Esophagus (tissue), 2 donors: ENCODE results near the gene CLEC1A. TPM values are rescaled to one million over a fixed set of nuclear protein-coding genes. Genes with fewer than 3 reads are reported as not detected.

ENCODE experiments used
- H3K27ac ChIP-seq, 2 donors: one replicate each; pipeline ENCODE4 v1.5.1; 2013; ENCODE audit warnings: low read depth in 2 of 2, mild to moderate bottlenecking in 2 of 2, inconsistent platforms in 1 of 2, low read length in 1 of 2, moderate library complexity in 1 of 2
- H3K27me3 ChIP-seq, 2 donors: one replicate each; pipeline ENCODE4 v1.6.1; 2013; ENCODE audit warnings: low read length in 2 of 2, control low read depth in 1 of 2, mild to moderate bottlenecking in 1 of 2; ENCODE audit not compliant: insufficient read depth in 2 of 2, control insufficient read depth in 1 of 2
- H3K36me3 ChIP-seq, 2 donors: one replicate each; pipeline ENCODE4 v1.6.1; 2013; ENCODE audit warnings: low read length in 1 of 2; ENCODE audit not compliant: control insufficient read depth in 2 of 2, insufficient read depth in 2 of 2
- H3K4me1 ChIP-seq, 2 donors: one replicate each; pipeline ENCODE4 v1.6.1; 2013; ENCODE audit warnings: low read length in 1 of 2; ENCODE audit not compliant: control insufficient read depth in 2 of 2, insufficient read depth in 2 of 2
- H3K4me3 ChIP-seq, 2 donors: one replicate each; pipeline ENCODE4 v1.5.1; 2013; ENCODE audit warnings: low read length in 2 of 2, mild to moderate bottlenecking in 2 of 2, low read depth in 1 of 2, moderate library complexity in 1 of 2
- H3K9me3 ChIP-seq, 2 donors: one replicate each; pipeline ENCODE4 v1.6.1; 2013; ENCODE audit warnings: mild to moderate bottlenecking in 2 of 2, low read depth in 1 of 2, low read length in 1 of 2, moderate library complexity in 1 of 2; ENCODE audit not compliant: control insufficient read depth in 2 of 2, insufficient read depth in 1 of 2
- WGBS, 2 donors: extraction: QIAGEN DNeasy Blood & Tissue Kit; methylation state at CpG; one replicate each; pipeline ENCODE4 v1.1.7; 2013; 5-methylcytosine and 5-hydroxymethylcytosine counted together
- polyA plus RNA-seq, 2 donors: library from polyadenylated mRNA; stranded (reverse); fragments of 200-250 nt; gene quantifications; one replicate each; pipeline ENCODE4 v1.2.3, GENCODE V29; 2013
- donor health status: healthy with polysubstance abuse.
- donor health status: Bipolar disorder and iron deficiency.

The CLEC1A gene
- polyA plus RNA-seq, 2 donors, result 1.2 to 1.4 TPM

- Histone ChIP-seq H3K27ac (no peak overlapping the region), H3K36me3 (no peaks in the 10 kb centered on the region), H3K4me3 (no peak overlapping the region), H3K4me1 (no peaks in the 10 kb centered on the region), H3K27me3 (no peaks in the 10 kb centered on the region), H3K9me3 (no peaks in the 10 kb centered on the region)
- WGBS, 2 donors, result 21 to 35% methylated on average over 3 of the region's 3 CpGs
Measured at GRCh38 chr12:10067942-10068341, 30.8 kb downstream of the CLEC1A start.

GRCh38 chr12:10067264-10067663 is 31.5 kb downstream of the CLEC1A start:
- H3K36me3 ChIP-seq, result no peaks in the 10 kb centered on the region
- no peak overlapping the region for H3K27ac ChIP-seq
- no peaks in the 10 kb centered on the region for H3K4me1 ChIP-seq
- 73 to 77% methylated on average over 4 of the region's 4 CpGs for WGBS, 2 donors
- H3K4me3 ChIP-seq, result no peak overlapping the region
- H3K9me3 ChIP-seq, result no peaks in the 10 kb centered on the region
- H3K27me3 ChIP-seq, result no peaks in the 10 kb centered on the region

GRCh38 chr12:10065241-10065640 is 33.5 kb downstream of the CLEC1A start:
- Histone ChIP-seq H3K4me1 (no peaks in the 10 kb centered on the region), H3K36me3 (no peaks in the 10 kb centered on the region), H3K27me3 (no peaks in the 10 kb centered on the region), H3K4me3 (no peak overlapping the region), H3K9me3 (no peaks in the 10 kb centered on the region), H3K27ac (no peak overlapping the region)
- WGBS, 2 donors, result 88 to 89% methylated on average over 4 of the region's 4 CpGs

DNA sequence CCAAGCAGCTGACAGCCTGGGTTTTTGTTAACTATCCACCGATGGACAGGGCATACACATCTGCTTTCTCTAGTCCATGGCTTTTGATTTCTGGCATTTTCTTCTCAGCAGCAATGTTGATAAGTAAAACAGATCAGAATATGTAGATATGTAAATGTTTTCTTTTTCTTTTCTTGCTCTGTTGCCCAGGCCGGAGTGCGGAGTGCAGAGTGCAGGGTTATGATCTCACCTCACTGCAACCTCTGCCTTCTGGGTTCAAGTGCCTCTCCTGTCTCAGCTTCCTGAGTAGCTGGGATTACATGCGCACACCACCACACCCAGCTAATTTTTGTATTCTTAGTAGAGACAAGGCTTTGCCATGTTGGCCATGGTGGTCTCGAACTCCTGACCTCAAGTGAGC is 40.4 kb downstream of the CLEC1A start:
- Histone ChIP-seq H3K27me3 (no peaks in the 10 kb centered on the region), H3K27ac (no peak overlapping the region), H3K9me3 (no peaks in the 10 kb centered on the region), H3K4me3 (no peak overlapping the region), H3K4me1 (no peaks in the 10 kb centered on the region), H3K36me3 (no peaks in the 10 kb centered on the region)
- 83 to 87% methylated on average over 5 of the region's 5 CpGs for WGBS, 2 donors

GRCh38 chr12:10052193-10052913 is 46.4 kb downstream of the CLEC1A start:
- H3K27me3 ChIP-seq, result no peaks in the 10 kb centered on the region
- no peak overlapping the region for H3K27ac ChIP-seq
- WGBS, 2 donors, result 69 to 73% methylated on average over 7 of the region's 7 CpGs
- no peaks in the 10 kb centered on the region for H3K36me3 ChIP-seq
- H3K4me3 ChIP-seq, result no peak overlapping the region
- no peaks in the 10 kb centered on the region for H3K9me3 ChIP-seq
- H3K4me1 ChIP-seq, result no peaks in the 10 kb centered on the region

GRCh38 chr12:10048526-10048925 is 50.3 kb downstream of the CLEC1A start:
- no peaks in the 10 kb centered on the region for H3K27me3 ChIP-seq
- H3K4me1 ChIP-seq, result no peaks in the 10 kb centered on the region
- H3K9me3 ChIP-seq, result no peaks in the 10 kb centered on the region
- H3K4me3 ChIP-seq, result no peak overlapping the region
- no peak overlapping the region for H3K27ac ChIP-seq
- 71 to 79% methylated on average over 3 of the region's 3 CpGs for WGBS, 2 donors
- no peaks in the 10 kb centered on the region for H3K36me3 ChIP-seq

DNA sequence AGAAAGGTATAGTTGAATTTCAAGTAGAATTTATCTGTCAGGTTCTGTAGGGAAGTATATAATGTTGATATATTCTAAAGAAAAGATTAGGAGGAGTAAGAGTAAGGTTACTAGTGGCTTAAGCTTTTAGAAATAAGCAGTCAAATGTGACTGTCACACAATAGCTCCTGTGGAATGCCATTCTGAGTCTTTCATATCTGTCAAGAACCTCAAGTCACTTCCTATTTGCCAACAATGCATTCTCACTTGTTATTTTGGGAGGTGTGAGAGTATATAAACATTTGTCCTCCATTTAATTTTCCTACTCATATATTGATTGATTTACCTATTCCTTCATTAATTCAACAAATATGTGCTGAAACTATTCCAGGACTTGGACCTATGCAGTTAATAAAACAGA is 56.6 kb downstream of the CLEC1A start:
- no peaks in the 10 kb centered on the region for H3K36me3 ChIP-seq
- H3K27me3 ChIP-seq, result no peaks in the 10 kb centered on the region
- no peak overlapping the region for H3K4me3 ChIP-seq
- H3K4me1 ChIP-seq, result no peaks in the 10 kb centered on the region
- H3K9me3 ChIP-seq, result no peaks in the 10 kb centered on the region
- no peak overlapping the region for H3K27ac ChIP-seq

DNA sequence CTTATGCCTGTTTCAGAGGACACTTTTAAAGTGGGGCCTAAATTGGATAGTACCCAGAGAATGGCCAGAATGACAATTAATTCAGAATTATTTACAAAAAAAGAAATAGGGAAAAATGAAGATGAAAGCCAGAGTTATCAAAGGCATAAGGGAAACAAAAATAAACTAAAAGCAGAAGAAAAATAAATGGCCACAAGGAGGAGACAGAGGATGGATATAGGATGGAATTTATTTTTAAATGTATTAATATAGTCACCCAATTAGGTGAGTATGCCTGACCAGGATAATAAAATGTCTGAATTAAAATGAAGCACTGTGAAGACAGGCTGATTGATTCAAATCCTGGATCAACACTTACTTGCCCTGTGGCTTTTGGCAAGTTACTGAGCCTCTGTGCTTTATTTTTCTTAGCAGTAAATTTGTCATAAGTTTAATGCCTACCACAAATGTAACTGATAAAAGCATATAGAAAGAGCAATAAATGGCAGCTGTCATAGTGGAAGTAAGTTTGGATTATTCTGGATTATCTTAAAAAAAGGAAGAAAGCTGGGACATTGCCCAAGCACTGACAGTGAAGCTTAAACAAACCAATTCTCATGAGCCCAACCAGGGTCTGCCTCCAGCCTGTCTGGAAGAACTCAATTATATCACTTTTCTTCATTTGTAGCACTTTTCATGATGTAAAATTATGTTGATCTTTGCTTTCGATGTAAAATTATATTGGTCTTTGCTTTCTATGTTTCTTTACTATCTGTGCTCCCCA is 64.8 kb downstream of the CLEC1A start:
- no peaks in the 10 kb centered on the region for H3K27me3 ChIP-seq
- no peak overlapping the region for H3K27ac ChIP-seq
- H3K4me1 ChIP-seq, result no peaks in the 10 kb centered on the region
- no peak overlapping the region for H3K4me3 ChIP-seq
- H3K9me3 ChIP-seq, result no peaks in the 10 kb centered on the region
- WGBS, 2 donors, result 61 to 68% methylated on average over 1 of the region's 1 CpG
- no peaks in the 10 kb centered on the region for H3K36me3 ChIP-seq

DNA sequence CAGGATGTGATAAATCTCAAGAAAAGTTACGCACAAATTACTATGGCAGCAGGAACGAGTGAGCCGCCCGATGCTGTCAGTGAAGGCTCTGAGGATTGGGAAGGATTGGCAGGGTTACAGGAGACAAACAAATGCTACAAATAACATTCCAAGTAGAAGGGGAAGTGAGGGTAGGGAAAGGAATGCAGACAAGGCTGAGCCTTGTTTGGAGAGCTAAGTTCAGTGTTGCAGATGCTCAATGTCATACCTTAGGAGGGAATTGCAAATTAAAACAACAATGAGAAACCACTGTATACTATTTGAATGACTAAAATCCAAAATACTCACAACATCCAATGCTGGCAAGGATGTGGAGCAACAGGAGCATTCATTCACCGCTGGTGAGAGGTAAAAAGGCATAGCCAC is 67.0 kb downstream of the CLEC1A start:
- Histone ChIP-seq H3K27me3 (no peaks in the 10 kb centered on the region), H3K4me3 (no peak overlapping the region), H3K27ac (no peak overlapping the region), H3K9me3 (no peaks in the 10 kb centered on the region), H3K4me1 (no peaks in the 10 kb centered on the region), H3K36me3 (no peaks in the 10 kb centered on the region)
- 75% methylated on average over 5 of the region's 5 CpGs for WGBS, 2 donors

- no peaks in the 10 kb centered on the region for H3K36me3 ChIP-seq
- H3K4me1 ChIP-seq, result no peaks in the 10 kb centered on the region
- no peak overlapping the region for H3K4me3 ChIP-seq
- H3K9me3 ChIP-seq, result no peaks in the 10 kb centered on the region
- H3K27me3 ChIP-seq, result no peaks in the 10 kb centered on the region
- WGBS, 2 donors, result 70 to 71% methylated on average over 4 of the region's 4 CpGs
- H3K27ac ChIP-seq, result no peak overlapping the region
Measured at GRCh38 chr12:10031321-10031720, 67.5 kb downstream of the CLEC1A start.
